HG03432 (cell line): Measurements from ENCODE around the gene MAP7.
"Not testable (repeated sequence)": the region's sequence is repeated elsewhere in the genome, so short reads cannot be mapped to it uniquely, and the experiment has no call there.

ENCODE experiments used
- ATAC-seq: cut with Tn5 transposase; IDR thresholded peaks from one replicate; pipeline ENCODE4 v1.9.1; 2021; ENCODE audit warnings: mild to moderate bottlenecking, moderate library complexity; ENCODE audit not compliant: unreplicated experiment

MAP7 gene

DNA sequence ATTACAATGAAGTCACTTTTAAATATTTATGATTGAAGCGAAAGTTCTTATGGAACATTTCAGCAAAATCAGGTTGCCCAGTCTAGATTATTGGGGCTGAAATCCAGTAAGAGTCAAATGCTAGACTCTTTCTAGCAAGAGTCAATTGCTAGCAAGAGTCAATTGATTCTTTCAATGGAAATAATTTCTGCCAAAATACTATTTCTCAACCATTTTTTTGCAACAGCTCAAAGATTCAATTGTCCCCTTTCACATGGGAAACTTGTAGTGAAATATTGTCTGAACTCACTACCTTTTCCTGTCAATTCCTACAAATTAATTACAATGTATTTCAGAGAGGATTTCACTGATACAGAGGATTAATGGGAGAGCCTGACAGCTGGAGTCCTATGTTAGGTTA is 78.3 kb downstream of the MAP7 start:
- ATAC-seq: no peak

DNA sequence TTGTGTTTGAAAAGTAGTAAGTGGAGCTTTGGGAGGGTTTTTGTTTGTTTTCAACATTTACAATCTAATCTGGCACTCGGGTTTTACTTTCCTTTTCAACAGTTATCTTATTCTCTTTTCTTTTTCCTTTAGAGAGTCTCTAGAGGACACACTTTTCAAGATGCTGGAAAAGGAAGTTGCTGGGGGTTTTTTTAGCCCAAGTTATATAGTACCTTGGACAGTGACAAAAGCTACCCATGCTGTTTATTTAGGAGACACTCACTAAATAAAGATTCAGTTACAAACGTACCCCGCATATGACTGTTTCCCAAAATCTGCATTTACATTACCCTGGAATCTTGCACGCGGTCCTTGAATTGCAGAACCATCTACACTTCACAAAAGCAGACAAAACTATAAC is 78.8 kb downstream of the MAP7 start:
- ATAC-seq: no peak

GRCh38 chr6:136470044-136470443 is 80.2 kb downstream of the MAP7 start:
- ATAC-seq: no peak

- no peak for ATAC-seq
Measured at GRCh38 chr6:136469154-136469553, 81.1 kb downstream of the MAP7 start.

DNA sequence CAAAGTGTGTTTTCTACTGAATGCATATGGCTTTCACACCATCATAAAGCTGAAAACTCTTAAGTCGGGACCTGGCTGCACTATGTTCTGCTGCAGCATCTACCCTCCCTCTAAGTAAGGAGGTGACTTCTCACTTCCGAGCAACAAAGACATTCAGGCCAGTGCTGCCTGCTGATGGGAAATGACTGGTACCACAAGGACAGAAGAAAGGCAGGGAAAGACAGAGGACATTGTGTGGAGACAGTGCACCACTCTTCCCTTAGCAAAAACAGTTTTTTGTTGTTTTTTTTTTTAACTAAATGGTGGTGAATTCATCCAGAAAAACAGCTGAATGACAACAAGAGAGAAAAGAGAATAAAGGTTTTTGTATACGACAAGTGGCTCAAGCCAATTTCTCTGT is 81.5 kb downstream of the MAP7 start:
- ATAC-seq: no peak

- no peak for ATAC-seq
Measured at GRCh38 chr6:136467186-136467585, 83.0 kb downstream of the MAP7 start.

DNA sequence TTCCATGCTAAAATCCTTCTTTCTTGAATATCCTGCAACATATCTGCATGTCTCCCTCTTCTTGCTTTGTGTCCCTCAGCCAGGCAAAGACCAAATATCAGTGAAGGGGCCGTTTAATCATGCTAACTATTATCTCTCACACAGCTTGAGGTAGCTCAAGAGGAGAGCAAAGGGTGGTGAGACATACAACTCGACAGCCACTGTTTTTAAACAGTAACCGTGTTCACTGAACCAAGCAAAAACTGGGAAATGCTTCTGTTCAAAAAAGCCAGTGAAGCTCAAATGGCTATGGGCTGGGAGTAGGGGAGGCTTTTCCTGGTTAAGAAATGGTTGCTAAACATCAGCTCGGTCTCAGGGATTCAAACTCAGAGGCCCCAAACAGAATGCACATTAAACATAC is 83.4 kb downstream of the MAP7 start:
- no peak for ATAC-seq

DNA sequence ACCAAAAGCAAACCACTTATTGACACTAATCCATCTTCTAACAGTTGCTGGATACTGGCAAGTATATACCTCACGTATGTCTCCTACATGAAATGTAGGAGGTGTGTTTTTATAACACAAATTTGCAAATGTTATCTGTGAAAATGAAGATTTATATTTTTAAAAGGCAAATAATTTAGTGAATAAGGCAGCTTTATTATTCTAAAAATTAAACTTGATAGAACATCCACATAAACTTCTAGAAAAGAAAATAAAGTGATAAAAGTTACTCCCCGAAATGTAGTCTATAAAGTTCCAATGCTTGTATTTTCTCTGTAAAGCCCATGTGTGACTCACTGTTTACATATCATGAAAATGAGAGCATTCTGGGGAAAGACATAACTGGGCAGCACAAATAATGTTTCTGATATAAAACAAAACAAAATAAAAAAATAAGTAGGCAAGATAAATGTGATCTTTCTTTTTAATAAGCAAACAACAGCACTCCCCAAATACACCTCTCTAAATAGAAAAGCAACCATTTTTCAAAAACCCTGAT is 84.4 kb downstream of the MAP7 start:
- no peak for ATAC-seq

GRCh38 chr6:136464874-136465273 is 85.3 kb downstream of the MAP7 start:
- no peak for ATAC-seq

DNA sequence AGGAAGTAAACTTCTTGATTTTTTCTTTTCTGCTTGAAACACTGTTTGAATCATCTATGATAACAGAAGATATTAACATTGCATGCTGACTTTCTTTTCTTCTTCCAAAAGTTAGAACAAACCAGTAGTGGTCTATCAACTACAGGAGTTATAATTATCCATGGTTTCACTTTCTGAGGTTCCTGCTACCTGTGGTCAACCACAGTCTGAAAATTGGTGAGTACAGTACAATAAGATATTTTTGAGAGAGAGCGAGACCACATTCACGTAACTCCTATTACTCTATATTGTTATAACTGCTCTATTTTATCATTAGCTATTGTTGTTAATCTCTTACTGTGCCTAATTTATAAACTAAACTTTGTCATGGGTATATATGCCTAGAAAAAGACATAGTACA is 86.1 kb downstream of the MAP7 start:
- peak; percentile 60 for ATAC-seq

DNA sequence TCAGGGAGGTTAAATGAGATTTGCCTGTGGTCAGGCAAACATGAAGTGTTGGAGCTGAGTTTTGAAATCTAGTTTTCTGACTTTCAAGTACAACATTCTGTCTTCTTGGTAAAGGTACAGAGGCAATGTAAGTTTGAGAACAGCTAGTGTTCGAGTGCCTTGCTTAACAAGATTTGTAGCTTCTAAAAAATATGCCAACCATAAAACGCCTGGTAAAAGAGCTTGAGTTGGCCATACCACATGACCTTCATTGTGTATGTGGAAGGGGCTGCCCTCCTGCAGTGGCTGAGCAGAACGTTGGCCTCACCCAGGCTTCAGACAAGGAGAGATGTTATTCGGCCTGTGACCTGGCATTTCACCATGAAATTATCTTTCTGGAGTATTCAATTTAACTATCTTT is 86.5 kb downstream of the MAP7 start:
- peak; percentile 16 for ATAC-seq

DNA sequence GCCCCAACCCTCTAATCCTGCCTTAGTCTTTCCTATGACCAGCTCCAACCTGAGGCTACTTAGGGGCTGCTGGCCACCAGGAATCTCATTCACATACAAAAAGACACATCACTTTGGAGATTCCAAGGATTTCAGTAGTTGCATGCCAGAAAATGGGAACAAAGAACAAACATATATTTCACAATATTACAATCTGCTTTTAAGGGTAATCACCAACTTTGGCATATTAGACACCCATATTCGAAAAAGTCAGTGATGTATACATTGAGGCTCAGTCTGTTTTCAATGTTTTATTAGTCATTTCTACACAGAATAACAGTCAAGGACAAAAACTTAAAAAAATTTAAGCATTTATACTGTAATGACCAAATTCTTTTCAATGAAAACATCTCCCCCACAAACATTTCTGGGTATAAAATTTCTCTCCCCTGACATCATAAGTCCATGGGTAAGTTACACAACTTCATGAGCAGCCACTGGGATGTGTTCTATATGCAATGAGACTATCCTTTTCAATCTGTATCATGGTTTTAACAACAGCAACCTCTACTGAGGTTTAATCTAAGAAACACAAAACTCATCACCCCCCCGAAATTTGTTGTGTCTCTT is 103.5 kb downstream of the MAP7 start:
- ATAC-seq: no peak

DNA sequence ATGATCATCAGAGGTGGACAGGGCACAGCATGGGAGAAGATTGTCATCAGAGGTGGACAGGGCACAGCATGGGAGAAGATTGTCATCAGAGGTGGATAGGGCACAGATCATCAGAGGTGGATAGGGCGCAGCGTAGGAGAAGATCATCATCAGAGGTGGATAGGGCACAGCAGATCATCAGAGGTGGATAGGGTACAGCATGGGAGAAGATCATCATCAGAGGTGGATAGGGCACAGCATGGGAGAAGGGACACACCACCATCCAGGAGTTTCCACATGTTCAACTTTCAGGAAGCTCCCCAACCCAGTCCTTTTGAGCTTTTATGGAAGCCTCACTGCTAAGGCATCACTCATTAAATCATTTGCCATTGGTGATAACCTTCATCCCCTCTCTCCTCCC is 104.1 kb downstream of the MAP7 start:
- ATAC-seq: no peak

- ATAC-seq: no peak
Measured at GRCh38 chr6:136445063-136445462, 105.2 kb downstream of the MAP7 start.

DNA sequence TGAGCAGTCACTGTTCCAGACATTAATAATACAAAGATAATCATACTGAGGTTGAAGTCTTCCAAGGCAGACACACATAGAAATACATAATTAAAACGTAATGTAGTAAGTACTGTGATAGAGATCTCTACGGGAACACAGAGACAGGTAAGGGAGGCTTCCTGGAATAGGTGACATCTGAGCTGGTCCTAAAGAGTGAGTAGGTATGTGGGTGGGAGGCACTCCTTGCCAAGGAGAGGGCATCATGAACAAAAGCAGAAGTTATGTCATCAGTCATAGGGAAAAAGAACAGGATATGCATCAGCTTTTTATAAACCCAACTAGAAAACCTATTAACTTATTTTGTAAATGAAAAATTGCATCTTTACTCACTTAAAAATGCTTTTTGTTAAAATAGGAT is 110.0 kb downstream of the MAP7 start:
- no peak for ATAC-seq

- ATAC-seq: no peak
Measured at GRCh38 chr6:136439514-136440190, 110.6 kb downstream of the MAP7 start.

- no peak for ATAC-seq
Measured at GRCh38 chr6:136438441-136438840, 111.8 kb downstream of the MAP7 start.

- no peak for ATAC-seq
Measured at GRCh38 chr6:136437246-136437645, 113.0 kb downstream of the MAP7 start.

DNA sequence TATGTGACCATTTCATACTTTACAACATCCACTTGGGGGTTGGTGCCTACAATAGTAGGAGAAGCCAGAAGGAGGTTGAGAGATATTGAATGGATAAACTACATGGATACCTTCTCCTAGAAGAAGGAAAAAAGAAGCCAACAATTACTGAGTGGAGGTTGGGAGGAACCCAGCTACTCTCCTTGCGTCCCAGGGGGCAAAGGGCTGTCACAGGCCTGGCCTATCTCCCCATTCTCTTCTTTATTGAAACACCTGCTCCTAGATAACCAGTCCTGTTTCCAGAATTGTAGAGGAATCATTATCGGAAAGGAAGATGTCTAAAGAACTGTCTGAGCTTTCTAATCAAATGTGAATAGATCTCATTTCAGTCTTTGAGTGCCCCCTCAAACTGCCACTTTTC is 115.1 kb downstream of the MAP7 start:
- no peak for ATAC-seq

DNA sequence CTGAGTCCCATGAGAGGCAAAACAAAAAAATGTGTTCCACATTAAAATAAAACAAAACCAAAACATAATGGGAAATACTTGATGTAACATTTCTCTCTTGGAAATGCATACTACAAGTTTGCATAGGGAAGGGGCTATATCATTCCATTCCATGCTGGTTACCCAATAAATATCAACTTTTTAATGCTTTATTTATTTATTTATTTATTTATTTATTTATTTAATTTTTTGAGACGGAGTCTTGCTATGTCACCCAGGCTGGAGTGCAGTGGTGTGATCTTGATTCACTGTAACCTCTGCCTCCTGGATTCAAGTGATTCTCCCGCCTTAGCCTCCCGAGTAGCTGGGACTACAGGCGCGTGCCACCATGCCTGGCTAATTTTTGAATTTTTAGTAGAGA is 118.9 kb downstream of the MAP7 start:
- ATAC-seq: not testable (repeated sequence)

GRCh38 chr6:136429264-136430065 is 120.8 kb downstream of the MAP7 start:
- no peak for ATAC-seq

DNA sequence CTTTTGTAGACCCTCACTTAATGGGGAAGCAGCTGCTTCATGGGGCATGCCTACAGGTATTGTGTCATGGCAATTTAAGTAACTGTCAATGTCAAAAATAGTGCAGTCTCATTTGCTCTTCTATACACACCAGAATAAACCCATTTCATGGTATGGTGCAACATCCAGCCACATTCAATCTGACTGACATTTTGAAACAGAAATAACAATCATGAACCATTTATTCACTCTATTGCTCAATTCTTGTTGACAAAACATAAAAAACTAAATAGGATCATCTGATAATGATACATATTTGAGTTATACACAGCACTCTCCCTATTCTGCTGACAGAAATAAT is 122.9 kb downstream of the MAP7 start:
- no peak for ATAC-seq
